ENCODE data around the gene ST8SIA4. TPM values are rescaled to one million over a fixed set of nuclear protein-coding genes. Genes with fewer than 3 reads are reported as not detected.

Gene ST8SIA4
- total RNA-seq, 1 experiment from 2014 or later: not detected

DNA sequence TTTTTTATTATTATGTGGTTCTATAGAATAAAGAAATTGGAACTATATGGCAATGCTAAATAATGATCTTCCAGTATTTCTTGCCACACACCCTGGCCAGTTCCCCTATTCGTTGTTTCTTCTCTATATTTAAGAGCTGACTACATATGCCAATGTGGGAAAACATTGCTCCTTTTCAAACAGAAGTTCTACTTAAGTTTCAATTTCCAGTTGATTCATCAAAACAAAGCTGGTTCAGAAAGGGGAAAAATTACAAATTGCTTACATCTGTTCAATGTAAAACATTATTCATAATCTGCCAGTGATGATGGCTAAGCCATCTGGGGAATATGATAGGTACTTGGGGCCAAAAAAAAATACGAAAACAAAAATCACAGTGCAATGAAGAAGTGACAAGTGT lies 76.9 kb downstream of the ST8SIA4 start:
- DNase-seq (ENCODE audit: low read depth, low spot score) (no peak), ATAC-seq (no peak)
- no peaks in the 10 kb centered on the region for H3K36me3 ChIP-seq (ENCODE audit: control insufficient read depth in 1 of 2, insufficient read depth in 2 of 2, low read length in 2 of 2)
- no peaks in the 10 kb centered on the region for H3K27me3 ChIP-seq (ENCODE audit: insufficient read depth, low read length)
- H3K9me3 ChIP-seq (ENCODE audit: control insufficient read depth in 1 of 2, insufficient read depth in 1 of 2, low read depth in 1 of 2, low read length in 2 of 2): no peaks in the 10 kb centered on the region
- no peak overlapping the region for H3K9ac ChIP-seq (ENCODE audit: low read length)
- H3K27ac ChIP-seq (ENCODE audit: low read depth, low read length): no peak overlapping the region
- POLR2A ChIA-PET: no interaction called here
- H3K4me2 ChIP-seq (ENCODE audit: low read length): no peak overlapping the region
- peaks cover 0 to 20% of the 10 kb centered on the region in 2 experiments; a peak in 2 of 4 replicates for H3K4me1 ChIP-seq (ENCODE audit: control insufficient read depth in 1 of 2, insufficient read depth in 2 of 2, low read length in 2 of 2)
- H3K79me2 ChIP-seq (ENCODE audit: insufficient read depth, low read length): no peaks in the 10 kb centered on the region
- BruUV-seq (replicated peaks): no TSS peak
- CTCF ChIA-PET: no interaction called here
- no peaks in the 10 kb centered on the region for H4K20me1 ChIP-seq (ENCODE audit: insufficient read depth)
- no peak overlapping the region for H3K4me3 ChIP-seq (replicated peaks in 1 of 2; ENCODE audit: low read depth in 1 of 2, low read length in 2 of 2)
- H3K9me2 ChIP-seq (ENCODE audit: insufficient read depth): no peaks in the 10 kb centered on the region
- intact Hi-C loops (cut with micrococcal nuclease): no loop called here
- RAD21 ChIA-PET (ENCODE audit: low non-redundant PET in 1 of 2, low total read pairs in 2 of 2, uncharacterized antibody in 2 of 2, unreplicated experiment in 2 of 2): no interaction called here
- TF ChIP-seq, protein P1, sequence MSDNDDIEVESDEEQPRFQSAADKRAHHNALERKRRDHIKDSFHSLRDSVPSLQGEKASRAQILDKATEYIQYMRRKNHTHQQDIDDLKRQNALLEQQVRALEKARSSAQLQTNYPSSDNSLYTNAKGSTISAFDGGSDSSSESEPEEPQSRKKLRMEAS (IDR thresholded peaks at IDR 0.05): no peak
- TF ChIP-seq, protein P2, sequence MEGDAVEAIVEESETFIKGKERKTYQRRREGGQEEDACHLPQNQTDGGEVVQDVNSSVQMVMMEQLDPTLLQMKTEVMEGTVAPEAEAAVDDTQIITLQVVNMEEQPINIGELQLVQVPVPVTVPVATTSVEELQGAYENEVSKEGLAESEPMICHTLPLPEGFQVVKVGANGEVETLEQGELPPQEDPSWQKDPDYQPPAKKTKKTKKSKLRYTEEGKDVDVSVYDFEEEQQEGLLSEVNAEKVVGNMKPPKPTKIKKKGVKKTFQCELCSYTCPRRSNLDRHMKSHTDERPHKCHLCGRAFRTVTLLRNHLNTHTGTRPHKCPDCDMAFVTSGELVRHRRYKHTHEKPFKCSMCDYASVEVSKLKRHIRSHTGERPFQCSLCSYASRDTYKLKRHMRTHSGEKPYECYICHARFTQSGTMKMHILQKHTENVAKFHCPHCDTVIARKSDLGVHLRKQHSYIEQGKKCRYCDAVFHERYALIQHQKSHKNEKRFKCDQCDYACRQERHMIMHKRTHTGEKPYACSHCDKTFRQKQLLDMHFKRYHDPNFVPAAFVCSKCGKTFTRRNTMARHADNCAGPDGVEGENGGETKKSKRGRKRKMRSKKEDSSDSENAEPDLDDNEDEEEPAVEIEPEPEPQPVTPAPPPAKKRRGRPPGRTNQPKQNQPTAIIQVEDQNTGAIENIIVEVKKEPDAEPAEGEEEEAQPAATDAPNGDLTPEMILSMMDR (IDR thresholded peaks at IDR 0.05 in 2 of 3, conservative IDR thresholded peaks at IDR 0.05 in 1 of 3; ENCODE audit: borderline replicate concordance in 1 of 3, insufficient read depth in 1 of 3, low read depth in 2 of 3, low read length in 2 of 3): no peak
- TF ChIP-seq REST (IDR thresholded peaks at IDR 0.05; ENCODE audit: low read depth) (no peak), CBX3 (IDR thresholded peaks at IDR 0.05; ENCODE audit: low read depth) (no peak), EZH2 (IDR thresholded peaks at IDR 0.05) (no peak)
- TF ChIP-seq, protein P3, sequence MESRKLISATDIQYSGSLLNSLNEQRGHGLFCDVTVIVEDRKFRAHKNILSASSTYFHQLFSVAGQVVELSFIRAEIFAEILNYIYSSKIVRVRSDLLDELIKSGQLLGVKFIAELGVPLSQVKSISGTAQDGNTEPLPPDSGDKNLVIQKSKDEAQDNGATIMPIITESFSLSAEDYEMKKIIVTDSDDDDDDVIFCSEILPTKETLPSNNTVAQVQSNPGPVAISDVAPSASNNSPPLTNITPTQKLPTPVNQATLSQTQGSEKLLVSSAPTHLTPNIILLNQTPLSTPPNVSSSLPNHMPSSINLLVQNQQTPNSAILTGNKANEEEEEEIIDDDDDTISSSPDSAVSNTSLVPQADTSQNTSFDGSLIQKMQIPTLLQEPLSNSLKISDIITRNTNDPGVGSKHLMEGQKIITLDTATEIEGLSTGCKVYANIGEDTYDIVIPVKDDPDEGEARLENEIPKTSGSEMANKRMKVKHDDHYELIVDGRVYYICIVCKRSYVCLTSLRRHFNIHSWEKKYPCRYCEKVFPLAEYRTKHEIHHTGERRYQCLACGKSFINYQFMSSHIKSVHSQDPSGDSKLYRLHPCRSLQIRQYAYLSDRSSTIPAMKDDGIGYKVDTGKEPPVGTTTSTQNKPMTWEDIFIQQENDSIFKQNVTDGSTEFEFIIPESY (IDR thresholded peaks at IDR 0.05; ENCODE audit: extremely low read depth, insufficient replicate concordance, low read length): no peak
- H2AFZ ChIP-seq (ENCODE audit: low read depth, low read length, poor library complexity, severe bottlenecking): no peak overlapping the region
